HS-5 (cell line): Measurements from ENCODE around the gene ZNF776.
"Not testable (repeated sequence)": the region's sequence is repeated elsewhere in the genome, so short reads cannot be mapped to it uniquely, and the experiment has no call there.

ENCODE experiments used
- DNase-seq: peaks from one replicate; pipeline ENCODE4 v3.0.0-alpha.2; 2012; ENCODE audit warnings: low read depth

The ZNF776 gene

GRCh38 chr19:57746580-57747471 lies at the start of gene ZNF776:
Gene ZNF776 (plus strand): TSS chr19:57746815. CDS start chr19:57747059, 244 bp downstream.
- DNase-seq: peak; percentile 67

- no peak for DNase-seq
Measured at GRCh38 chr19:57701625-57702024, 45.0 kb upstream of the ZNF776 start.

GRCh38 chr19:57706346-57706745 lies 40.3 kb upstream of the ZNF776 start:
- no peak for DNase-seq

GRCh38 chr19:57708641-57709361 lies 37.8 kb upstream of the ZNF776 start, which contains the start of gene ZNF154:
Gene ZNF154 (minus strand): TSS chr19:57709204. CDS start chr19:57708971, 233 bp downstream.
- DNase-seq: no peak

GRCh38 chr19:57709616-57710015 lies 37.0 kb upstream of the ZNF776 start:
- no peak for DNase-seq

- DNase-seq: no peak
Measured at GRCh38 chr19:57712222-57712621, 34.4 kb upstream of the ZNF776 start.

GRCh38 chr19:57719424-57719823 lies 27.2 kb upstream of the ZNF776 start:
- no peak for DNase-seq

- DNase-seq: no peak
Measured at GRCh38 chr19:57719901-57720519, 26.6 kb upstream of the ZNF776 start.

- DNase-seq: no peak
Measured at GRCh38 chr19:57720878-57721277, 25.7 kb upstream of the ZNF776 start.

- not testable (repeated sequence) for DNase-seq
Measured at GRCh38 chr19:57738320-57738719, 8.3 kb upstream of the ZNF776 start.

- DNase-seq: not testable (repeated sequence)
Measured at GRCh38 chr19:57738770-57739169, 7.8 kb upstream of the ZNF776 start.

- DNase-seq: no peak
Measured at GRCh38 chr19:57747472-57747807, 825 bp downstream of the ZNF776 start.

GRCh38 chr19:57748029-57748428 lies 1.4 kb downstream of the ZNF776 start:
- no peak for DNase-seq

- no peak for DNase-seq
Measured at GRCh38 chr19:57754091-57754673, 7.6 kb downstream of the ZNF776 start.

- DNase-seq: no peak
Measured at GRCh38 chr19:57755031-57755430, 8.4 kb downstream of the ZNF776 start.

GRCh38 chr19:57757941-57758340 lies 11.3 kb downstream of the ZNF776 start:
- DNase-seq: no peak

- no peak for DNase-seq
Measured at GRCh38 chr19:57759096-57759495, 12.5 kb downstream of the ZNF776 start.

GRCh38 chr19:57769345-57770131 lies 22.9 kb downstream of the ZNF776 start, which contains the start of gene ZNF586:
Gene ZNF586 (plus strand): TSS chr19:57769676. CDS start chr19:57769843, 167 bp downstream.
- peak; percentile 73 for DNase-seq

GRCh38 chr19:57771417-57771816 lies 24.8 kb downstream of the ZNF776 start:
- no peak for DNase-seq

- no peak for DNase-seq
Measured at GRCh38 chr19:57773488-57773887, 26.9 kb downstream of the ZNF776 start.

- DNase-seq: no peak
Measured at GRCh38 chr19:57776764-57777296, 30.2 kb downstream of the ZNF776 start.
